ENCODE data around the gene CHAF1A.

CHAF1A gene

DNA sequence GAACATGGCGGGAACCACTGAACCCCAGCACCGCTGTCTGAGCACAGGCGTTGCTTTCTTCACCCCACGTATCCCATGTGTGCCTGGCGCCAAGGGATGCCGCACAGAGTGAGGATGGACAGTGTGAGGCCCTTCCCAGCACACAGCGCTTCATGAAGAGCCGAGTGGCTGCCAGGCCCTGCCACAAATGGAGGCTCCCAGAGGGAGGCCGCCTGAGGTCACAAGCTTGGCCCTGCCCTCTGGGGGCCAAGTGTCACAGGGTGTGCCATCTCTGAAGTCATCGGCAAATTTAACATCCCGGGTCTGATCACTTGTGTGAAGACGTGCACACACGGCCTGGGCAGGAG is 34.7 kb upstream of the CHAF1A start:
- no peak for DNase-seq

DNA sequence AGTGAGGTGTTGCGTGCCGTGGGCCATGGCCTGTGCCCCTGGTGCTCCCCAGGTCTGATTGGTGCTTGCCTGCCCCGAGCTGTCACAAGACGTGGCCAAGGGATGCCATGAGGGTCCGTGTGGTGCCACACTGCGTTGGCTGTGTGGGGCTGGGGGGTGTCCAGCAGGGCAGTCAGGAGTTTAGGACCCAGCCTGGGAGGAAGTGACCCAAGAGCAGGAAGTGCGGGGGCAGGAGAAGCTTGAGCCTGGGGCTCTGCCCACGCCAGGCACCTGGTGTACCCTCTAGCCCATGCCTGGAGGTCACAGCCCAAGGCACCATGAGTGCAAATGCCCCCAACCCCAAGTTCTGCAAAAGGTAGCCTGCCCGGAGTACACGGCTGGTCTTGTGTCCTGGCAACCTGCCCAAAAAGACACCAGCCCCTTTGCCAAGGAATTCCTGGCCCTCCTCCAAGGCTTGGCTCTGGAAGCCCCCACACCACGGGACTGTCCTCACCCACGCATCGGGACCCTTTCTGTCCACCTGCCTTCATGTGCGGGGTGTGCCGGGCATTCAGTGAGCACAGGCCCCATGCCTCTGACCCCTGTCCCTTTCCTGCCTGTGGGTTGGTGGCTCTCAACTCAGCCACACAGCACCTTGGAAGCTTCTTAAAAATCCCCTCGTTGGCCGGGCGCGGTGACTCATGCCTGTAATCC is 34.2 kb upstream of the CHAF1A start:
- peak; percentile 13 for DNase-seq

GRCh38 chr19:4369109-4369887 is 33.1 kb upstream of the CHAF1A start:
- DNase-seq, result no peak

GRCh38 chr19:4369888-4370260 is 32.6 kb upstream of the CHAF1A start:
- DNase-seq, result peak; percentile 28

DNA sequence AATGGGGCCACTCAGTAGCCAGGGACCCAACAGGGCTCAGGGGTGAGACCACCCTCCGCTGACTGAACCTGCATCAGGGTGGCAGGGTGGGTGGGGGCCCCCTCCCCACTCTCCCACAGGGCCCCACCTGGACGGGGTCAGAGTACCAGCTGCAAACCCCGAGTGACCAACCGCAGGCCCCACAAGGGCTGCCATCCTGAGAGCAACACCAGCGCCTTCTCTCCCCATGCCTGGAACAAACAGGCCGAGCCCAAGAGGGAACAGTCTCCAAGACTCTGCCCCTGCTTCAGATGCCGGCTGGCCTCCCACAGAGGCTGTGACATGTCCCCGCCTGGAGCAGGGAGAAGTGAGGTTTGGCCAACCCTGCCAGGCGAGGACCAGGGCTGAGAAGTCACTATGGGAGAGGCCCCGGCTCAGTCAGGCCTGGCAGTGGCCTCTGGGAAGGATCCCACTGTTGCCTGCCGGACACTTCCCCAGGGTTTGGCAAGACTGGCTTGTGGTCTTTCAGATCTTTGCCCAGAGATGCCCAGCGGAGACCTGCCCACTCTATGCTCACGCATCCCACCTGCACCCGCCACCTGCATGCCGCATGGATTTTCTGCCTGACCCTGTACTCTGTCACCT is 31.9 kb upstream of the CHAF1A start:
- no peak for DNase-seq

DNA sequence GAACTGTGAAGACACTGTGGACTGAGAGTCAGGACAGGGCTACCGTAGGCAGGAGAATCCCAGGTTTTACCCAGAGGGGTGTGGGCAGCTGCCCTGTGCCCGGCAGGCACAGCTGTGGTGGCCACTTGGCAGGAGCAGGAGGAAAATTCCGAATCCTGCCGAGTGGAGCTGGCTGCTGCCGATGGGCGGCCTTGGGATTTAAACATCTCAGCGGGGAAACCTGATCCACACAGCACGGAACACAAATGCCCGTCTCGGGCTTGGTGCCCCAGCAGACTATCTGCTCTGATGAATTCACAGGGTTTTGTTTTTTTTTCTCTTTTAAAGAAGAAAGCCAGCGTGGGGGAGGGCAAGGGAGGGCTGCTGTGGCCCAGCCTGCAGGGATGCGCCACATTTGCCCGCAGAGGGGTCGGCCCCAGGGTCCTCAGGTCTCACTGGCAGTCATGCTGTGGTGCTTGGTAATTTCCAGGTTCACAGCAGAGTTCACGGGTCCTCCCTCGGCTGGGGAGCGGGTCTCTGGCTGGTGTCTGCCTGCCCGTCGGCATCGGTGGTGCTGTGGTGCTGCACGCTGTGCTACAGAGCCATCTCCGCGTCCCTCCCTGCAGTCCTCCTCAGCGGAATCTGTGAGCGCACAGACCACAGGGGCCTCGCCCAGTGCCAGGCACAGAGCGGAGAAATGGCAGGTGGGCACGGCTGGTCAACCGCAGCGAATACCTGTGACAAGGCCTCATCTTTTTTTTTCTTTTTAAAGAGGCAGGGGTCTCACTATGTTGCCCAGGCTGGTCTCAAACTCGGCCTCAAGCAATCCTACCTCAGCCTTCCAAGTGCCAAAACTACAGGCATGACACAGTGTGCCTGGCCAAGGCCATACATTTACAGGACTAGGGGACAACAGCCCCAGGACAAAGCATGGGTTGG is 30.9 kb upstream of the CHAF1A start:
- no peak for DNase-seq

DNA sequence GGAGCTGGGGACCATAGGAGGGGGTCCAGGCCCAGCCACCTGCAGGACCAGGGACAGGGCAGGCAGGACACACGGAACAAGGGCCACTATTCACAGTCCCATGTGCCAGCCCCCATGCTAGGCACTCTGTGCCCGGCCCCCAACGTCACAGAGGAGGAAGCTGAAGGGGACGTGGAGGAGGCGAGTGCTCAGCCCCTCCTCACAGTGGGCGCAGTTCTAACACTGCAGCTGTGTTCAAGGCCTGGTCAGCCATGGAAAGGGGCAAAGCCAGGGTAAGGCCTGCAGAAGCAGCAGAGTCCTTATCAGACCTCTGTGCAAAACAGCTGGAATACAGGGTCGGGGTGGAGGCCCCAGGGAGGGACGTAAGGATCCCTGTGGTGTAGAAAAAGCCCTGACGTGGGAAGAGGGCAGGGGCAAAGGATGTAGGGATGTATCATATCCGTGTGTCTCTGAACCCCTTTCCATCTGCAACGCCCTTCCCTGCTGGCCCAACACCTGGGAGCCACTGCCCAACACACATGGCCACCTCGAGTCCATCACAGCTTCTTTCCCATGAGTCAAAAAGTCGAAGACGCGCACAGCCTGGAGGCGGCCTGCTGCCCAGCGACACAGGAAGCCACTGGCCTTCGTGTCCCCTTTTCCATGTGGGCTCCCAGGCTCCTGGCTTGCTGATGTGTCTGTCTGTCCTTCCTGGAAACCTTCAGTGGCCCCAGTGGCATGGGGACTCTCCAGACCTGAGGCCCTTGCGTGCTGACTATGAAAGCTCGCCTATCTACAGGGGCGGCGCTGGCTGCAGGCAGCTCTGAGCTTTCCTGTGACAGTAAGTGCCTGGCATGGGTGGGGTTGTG is 30.1 kb upstream of the CHAF1A start:
- no peak for DNase-seq

DNA sequence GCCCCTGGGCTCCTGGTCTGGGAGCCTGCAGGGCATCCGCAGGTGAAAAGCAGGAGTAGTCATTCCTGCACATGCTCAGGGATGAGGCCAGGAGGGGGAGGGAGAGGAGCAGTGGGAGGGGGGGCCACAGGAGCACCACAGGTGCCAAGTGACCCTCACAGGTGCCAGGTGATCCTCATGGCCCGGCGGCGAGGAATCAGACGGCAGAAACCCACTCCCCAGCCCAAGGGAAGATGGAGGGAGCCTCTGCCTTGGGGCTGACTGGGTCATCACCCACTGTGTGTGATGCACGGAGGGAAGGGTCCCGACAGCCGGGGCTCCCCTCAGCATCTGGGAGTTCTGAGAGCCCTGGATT is 29.4 kb upstream of the CHAF1A start:
- no peak for DNase-seq

DNA sequence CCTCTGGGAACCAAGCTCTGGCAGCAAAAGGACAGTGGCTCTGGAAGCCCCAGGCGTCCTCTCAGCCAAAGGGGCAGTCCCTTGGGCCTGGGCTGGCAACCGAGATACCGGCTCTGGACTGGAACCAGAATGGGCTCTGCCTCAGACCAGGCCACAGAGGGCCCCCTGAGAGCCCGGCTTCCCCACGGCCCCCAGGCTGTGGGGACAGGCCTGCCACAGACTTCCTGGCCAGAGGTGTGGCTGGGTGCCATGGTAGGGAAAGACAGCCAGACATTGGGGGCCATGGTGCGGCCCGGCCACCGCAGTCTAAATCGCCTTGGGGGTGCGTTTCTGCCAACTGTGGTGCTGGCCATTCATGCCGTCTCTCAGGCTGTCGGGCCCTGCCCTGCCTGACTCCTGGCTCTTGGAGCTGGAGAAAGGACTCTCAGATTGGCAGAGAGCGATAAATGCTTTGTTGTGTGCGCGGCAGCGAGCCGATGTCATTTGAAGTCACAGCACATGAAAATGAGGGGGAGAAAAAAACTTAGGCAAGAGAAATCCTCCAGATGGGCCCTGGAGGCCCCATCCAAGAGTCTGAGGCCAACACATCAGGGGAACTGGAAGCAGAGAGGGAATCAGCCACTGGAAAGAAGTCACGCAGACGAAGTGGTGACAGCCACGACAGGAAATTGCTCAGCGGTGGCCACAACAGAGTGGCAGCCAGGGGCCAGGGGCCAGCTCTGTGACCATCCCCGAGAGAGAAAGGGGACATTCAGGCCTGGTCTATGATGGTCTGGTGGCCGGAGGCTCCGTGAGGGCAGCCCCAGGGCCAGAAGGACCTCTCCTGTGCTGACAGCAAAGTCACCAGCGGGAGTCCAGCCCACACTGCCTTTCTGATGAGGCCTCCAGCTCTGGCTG is 28.6 kb upstream of the CHAF1A start:
- DNase-seq, result peak; percentile 50

DNA sequence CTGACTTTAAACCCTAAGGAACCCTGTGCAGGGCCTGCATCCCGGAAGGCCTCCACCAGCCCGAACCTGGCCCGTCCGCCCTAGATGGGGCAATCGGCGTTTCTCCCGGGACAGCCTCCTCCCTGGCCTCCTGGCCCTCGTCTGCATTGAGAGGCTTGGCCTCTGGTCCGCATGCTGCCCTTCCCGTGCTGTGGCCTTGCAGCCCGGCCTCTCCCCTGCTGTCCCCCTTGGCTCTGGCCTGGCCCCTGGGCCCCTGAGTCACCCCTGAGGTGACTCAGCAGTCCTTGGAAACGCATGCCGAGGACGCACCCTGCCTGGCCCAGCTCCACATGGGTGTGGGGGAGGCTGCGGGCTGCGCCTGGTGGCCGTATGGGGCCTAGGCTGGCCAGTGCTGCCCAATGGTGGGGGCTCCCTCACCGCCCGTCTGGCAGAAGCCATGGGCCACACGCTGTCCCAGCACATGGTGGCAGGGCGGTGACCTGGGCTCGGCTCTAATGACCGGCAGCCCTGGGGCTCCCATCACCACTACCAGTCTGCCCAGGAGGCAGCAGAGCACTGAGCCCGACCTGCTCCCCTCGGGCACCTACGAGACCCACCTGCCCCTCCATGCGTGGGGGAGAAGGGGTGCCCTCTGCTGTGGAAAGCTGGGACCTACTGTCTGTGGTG is 27.8 kb upstream of the CHAF1A start:
- peak; percentile 73 for DNase-seq

GRCh38 chr19:4375164-4376027 is 27.0 kb upstream of the CHAF1A start:
- peak; percentile 76 for DNase-seq

DNA sequence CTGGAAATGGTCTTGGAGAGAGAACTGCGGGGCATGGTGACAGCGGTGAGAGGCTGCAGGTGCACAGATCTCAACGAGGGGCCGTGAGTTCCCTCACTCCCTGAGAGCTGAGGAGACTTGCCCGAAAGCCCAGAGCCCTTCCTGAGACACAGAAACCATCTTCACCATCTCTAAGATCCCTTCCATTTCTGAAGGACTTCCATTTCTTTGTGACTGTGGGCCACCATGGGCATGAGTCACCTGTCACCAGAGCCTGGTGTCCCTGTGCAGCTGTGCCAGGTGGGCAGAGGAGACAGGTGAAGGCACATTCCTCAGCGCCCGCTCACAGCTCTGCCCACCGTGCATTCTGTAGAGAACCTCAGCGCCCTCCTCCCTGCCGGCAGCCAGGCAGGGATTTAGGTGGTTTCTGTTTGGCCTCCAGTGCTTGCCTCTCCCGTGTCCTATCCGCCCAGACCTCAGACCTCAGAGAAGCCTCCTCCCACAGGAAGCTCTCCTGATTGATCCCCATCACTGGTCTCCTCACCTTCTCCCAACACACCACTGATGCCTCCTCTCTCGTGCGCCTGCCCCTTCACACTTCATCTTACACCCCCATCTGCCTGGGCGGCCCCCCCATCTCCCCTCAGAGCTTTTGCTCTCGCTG is 26.3 kb upstream of the CHAF1A start:
- DNase-seq, result no peak

- no peak for DNase-seq
Measured at GRCh38 chr19:4376671-4376990, 25.8 kb upstream of the CHAF1A start.

DNA sequence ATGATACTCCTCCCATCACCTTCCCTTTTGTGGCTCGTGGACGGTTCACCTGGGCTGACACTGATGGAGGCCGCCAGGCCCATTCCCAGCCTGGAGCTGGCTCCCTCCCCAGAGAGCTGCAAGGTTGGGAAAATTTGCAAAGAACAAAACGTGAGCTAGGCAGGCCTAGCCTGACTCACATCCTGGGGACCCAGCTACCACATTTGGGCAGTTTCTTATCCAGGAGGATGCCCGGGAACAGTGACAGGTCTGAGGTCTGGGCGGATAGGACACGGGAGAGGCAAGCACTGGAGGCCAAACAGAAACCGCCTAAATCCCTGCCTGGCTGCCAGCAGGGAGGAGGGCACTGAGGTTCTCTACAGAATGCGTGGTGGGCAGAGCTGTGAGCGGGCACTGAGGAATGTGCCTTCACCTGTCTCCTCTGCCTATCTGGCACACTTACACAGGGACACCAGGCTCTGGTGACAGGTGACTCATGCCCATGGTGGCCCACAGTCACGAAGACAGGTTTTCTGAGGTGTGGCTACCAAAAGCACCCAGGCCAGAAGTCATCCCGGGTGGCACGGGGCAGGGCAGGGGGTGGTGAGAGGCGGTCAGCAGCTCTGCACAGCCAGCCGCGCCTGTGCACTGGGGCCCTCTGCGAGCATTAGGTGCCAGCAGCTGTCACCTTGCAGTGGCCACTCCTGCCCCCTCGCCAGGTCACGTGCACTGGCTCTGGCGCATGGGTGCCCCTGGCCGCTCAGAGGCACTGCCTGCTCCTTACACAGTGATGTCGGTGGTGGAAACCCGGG is 25.3 kb upstream of the CHAF1A start:
- DNase-seq, result no peak

GRCh38 chr19:4378886-4379285 is 23.6 kb upstream of the CHAF1A start:
- DNase-seq, result no peak

DNA sequence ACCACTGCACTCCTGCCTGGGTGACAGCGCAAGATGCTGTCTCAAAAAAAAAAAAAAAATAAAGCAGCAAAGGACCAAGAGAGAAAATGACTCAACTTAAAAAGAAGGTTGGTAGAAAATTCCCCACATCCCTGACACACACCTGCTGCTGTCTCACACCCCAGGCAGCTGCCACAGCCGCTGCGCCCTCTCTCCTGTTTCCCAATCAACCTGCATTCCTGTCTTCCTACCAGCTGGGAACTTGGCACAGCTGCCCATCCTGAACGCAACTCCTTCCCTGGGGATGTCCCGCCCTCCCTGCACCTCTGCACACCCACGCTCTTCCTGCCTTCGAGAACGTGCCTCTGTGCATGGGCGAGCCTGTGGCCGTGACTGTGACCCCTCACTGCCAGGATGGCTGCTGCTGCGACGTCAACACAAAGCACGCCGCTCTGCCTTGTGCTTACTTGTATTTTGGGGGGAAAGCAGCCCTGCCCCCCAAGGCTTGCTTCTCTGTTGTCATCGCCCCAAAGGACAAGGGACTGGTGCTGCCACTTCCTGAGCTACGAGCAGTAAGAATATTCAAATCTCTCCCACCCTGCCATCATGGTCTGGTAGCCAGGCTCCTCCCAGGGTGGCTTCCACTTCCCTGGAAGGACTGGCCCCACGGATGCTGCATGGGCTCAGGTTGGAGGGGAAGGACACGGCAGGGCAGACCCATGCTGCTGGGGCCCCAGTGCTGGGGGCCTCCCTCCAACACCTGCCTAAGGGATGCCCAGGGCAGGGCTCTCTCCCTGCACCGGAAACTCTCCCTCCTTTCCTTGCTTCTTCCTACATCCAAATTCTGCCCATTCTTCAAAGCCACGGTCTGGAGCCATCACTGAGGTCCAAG is 22.8 kb upstream of the CHAF1A start:
- DNase-seq, result no peak

- no peak for DNase-seq
Measured at GRCh38 chr19:4380254-4380727, 22.1 kb upstream of the CHAF1A start.

Data from fibroblast of skin of right quadriceps (primary cell).